Breast epithelium (tissue), 4 donors: ENCODE results near the gene NAV2. TPM values are rescaled to one million over a fixed set of nuclear protein-coding genes. Genes with fewer than 3 reads are reported as not detected.

Source experiments
- DNase-seq, 2 donors: peaks; one replicate each; pipeline ENCODE4 v3.0.0-alpha.2; 2019; ENCODE audit warnings: low spot score in 2 of 2
- H3K27ac ChIP-seq, 2 donors: fragments of 200-600 bp; sonication (generic) in 1 of 2; one replicate each; pipeline ENCODE4 v1.5.1; 2016 to 2019; ENCODE audit warnings: mild to moderate bottlenecking in 1 of 2
- H3K27me3 ChIP-seq, 2 donors: fragments of 200-600 bp; sonication (generic) in 1 of 2; one replicate each; pipeline versions ENCODE4 v1.5.1 to v1.6.0; 2017 to 2019; ENCODE audit warnings: control low read depth in 1 of 2, mild to moderate bottlenecking in 1 of 2
- H3K36me3 ChIP-seq: fragments of 200-600 bp; one replicate; pipeline ENCODE4 v1.5.1; 2019
- H3K4me1 ChIP-seq, 2 donors: fragments of 200-600 bp; sonication (generic); one replicate each; pipeline ENCODE4 v1.5.1; 2016 to 2019; ENCODE audit warnings: control low read depth in 1 of 2
- H3K4me3 ChIP-seq, 3 donors: fragments of 200-600 bp; sonication (generic); 1 replicate in 2 of 3; 2 replicates in 1 of 3; pipeline ENCODE4 v1.5.1; 2016 to 2019; ENCODE audit warnings: mild to moderate bottlenecking in 3 of 3, moderate library complexity in 2 of 3
- H3K9me3 ChIP-seq, 2 donors: fragments of 200-600 bp; sonication (generic) in 1 of 2; one replicate each; pipeline ENCODE4 v1.5.1; 2016 to 2019; ENCODE audit warnings: control low read depth in 1 of 2
- CTCF ChIP-seq, 3 donors: fragments of 450-650 bp; IDR thresholded peaks; one replicate each; pipeline ENCODE4 v1.5.1; 2016 to 2017; ENCODE audit warnings: antibody characterized with exemption in 3 of 3, mild to moderate bottlenecking in 3 of 3, moderate library complexity in 3 of 3
- POLR2A ChIP-seq: fragments of 450-650 bp; IDR thresholded peaks from one replicate; pipeline ENCODE4 v1.6.1; 2016; ENCODE audit warnings: antibody characterized with exemption, mild to moderate bottlenecking, moderate library complexity
- POLR2AphosphoS5 ChIP-seq, 3 donors: sonication (generic); formaldehyde crosslinking; IDR thresholded peaks; one replicate each; pipeline ENCODE4 v1.6.1; 2017; ENCODE audit warnings: antibody characterized with exemption in 3 of 3
- intact Hi-C: fragments of 100-400 bp; cut with DNase I; formaldehyde crosslinking; loops from one replicate; pipeline ENCODE4 v1.15.1; 2023; ENCODE audit warnings: low total_unique reads
- total RNA-seq, 3 donors: library from RNA; depleted of rRNA; stranded (reverse); fragments of >200 nt; gene quantifications; one replicate each; pipeline ENCODE4 v1.1.0, GENCODE V29; 2016

NAV2 gene
- total RNA-seq, 3 donors from 2014 or later, result 28.2 to 61.8 (median 31.4) TPM

GRCh38 chr11:19790831-19791552 lies 78.4 kb downstream of the NAV2 start:
- Histone ChIP-seq H3K27me3 (no peaks in the 10 kb centered on the region), H3K36me3 (no peaks in the 10 kb centered on the region), H3K9me3 (no peaks in the 10 kb centered on the region), H3K4me1 (no peaks in the 10 kb centered on the region), H3K4me3 (no peak overlapping the region), H3K27ac (peak overlapping the region in 1 of 2 donors; percentile 40)
- no peak for DNase-seq
- TF ChIP-seq POLR2A, result no peak
- intact Hi-C loops, result no loop called here

DNA sequence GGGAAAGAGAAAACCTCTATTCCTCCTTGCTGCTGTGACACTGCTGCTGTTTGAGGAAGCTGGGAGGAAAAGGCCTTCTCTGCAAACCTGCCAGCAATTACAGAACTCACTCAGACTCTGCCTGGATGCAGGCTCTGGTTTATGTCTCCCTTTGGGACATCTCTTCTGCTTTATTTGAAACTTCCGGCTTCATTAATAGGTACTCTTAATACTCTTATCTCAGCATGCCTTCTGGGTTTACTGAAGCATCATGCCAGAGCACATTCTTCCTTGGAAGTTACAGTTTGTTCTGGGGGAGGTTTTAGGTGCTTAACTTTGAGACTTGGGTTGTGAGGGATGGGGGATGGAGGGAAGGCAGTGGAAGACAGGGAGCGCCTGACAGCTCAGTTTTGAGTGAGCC lies 79.9 kb downstream of the NAV2 start:
- no peaks in the 10 kb centered on the region for H3K9me3 ChIP-seq
- no peak overlapping the region for H3K4me3 ChIP-seq
- no peak for DNase-seq
- intact Hi-C loops, result no loop called here
- H3K4me1 ChIP-seq, result no peaks in the 10 kb centered on the region
- no peak overlapping the region for H3K27ac ChIP-seq
- H3K27me3 ChIP-seq, result no peaks in the 10 kb centered on the region
- no peaks in the 10 kb centered on the region for H3K36me3 ChIP-seq
- no peak for TF ChIP-seq CTCF (IDR thresholded peaks at IDR 0.05)
- no peak for TF ChIP-seq POLR2A
- no peak for TF ChIP-seq POLR2AphosphoS5 (IDR thresholded peaks at IDR 0.05)

DNA sequence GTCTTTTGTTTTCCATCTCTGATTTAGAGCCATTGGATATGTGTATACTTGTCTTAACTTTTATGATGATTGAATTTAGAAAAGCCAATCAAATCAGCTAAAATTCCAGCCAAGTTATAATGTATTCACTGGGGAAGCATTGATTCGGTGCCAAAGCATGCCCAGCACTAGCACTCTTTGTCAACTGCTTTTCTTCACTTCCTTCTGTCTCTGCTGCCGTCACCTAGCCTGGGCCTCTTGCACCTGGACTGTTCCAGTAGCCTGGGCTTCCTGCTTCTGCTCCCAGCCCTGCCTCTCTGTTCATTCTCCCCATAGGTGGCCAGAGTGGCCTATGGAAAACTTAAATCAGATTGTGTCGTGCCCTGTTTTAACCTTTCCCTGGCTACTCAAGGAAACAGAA lies 80.7 kb downstream of the NAV2 start:
- Histone ChIP-seq H3K4me1 (no peaks in the 10 kb centered on the region), H3K4me3 (no peak overlapping the region), H3K27me3 (no peaks in the 10 kb centered on the region), H3K36me3 (no peaks in the 10 kb centered on the region), H3K9me3 (no peaks in the 10 kb centered on the region), H3K27ac (peak overlapping the region in 1 of 2 donors; percentile 36)
- intact Hi-C loops, result no loop called here
- TF ChIP-seq CTCF (IDR thresholded peaks at IDR 0.05) (no peak), POLR2A (no peak), POLR2AphosphoS5 (IDR thresholded peaks at IDR 0.05) (no peak)
- DNase-seq, result no peak

DNA sequence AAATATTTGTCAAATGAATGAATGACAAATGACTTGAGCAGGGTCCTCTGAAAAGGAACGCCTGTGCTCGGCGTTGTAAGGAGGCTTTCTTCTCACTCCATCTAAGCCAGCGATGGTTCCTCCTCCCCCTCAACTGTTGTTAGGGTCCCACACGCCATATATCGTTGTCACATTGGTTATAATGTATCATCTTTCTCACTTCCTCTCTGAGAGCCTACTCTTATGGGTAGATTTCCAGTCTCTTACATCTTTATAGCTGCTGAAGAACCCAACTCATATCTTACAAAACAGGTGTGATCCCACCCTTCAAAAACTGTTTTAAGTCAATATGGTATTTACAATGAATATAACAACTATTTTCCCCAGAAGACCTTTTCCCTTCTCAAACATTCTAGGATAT lies 81.5 kb downstream of the NAV2 start:
- Histone ChIP-seq H3K4me3 (no peak overlapping the region), H3K9me3 (no peaks in the 10 kb centered on the region), H3K36me3 (no peaks in the 10 kb centered on the region), H3K27ac (no peak overlapping the region), H3K27me3 (no peaks in the 10 kb centered on the region), H3K4me1 (no peaks in the 10 kb centered on the region)
- TF ChIP-seq POLR2A (no peak), CTCF (IDR thresholded peaks at IDR 0.05) (no peak), POLR2AphosphoS5 (IDR thresholded peaks at IDR 0.05) (no peak)
- intact Hi-C loops, result no loop called here
- DNase-seq, result no peak

GRCh38 chr11:19795082-19795481 lies 82.4 kb downstream of the NAV2 start:
- Histone ChIP-seq H3K4me1 (no peaks in the 10 kb centered on the region), H3K9me3 (no peaks in the 10 kb centered on the region), H3K27me3 (no peaks in the 10 kb centered on the region), H3K36me3 (no peaks in the 10 kb centered on the region), H3K4me3 (no peak overlapping the region), H3K27ac (no peak overlapping the region)
- TF ChIP-seq POLR2A (no peak), CTCF (IDR thresholded peaks at IDR 0.05) (no peak), POLR2AphosphoS5 (IDR thresholded peaks at IDR 0.05) (no peak)
- no peak for DNase-seq
- intact Hi-C loops, result no loop called here
